Chondrocyte (in vitro differentiated cells): Measurements from ENCODE around the gene ZNF275. TPM values are rescaled to one million over a fixed set of nuclear protein-coding genes. Genes with fewer than 3 reads are reported as not detected.

ENCODE experiments used
- DNase-seq: peaks from one replicate; pipeline ENCODE4 v3.0.0; 2021; ENCODE audit warnings: mixed read lengths, low spot score
- H3K27ac Mint-ChIP-seq: one replicate; pipeline ENCODE4 v1.8.0; 2021; ENCODE audit warnings: mild to moderate bottlenecking, moderate library complexity, mixed read lengths; ENCODE audit not compliant: unreplicated experiment
- H3K27me3 Mint-ChIP-seq: 2 replicates; pipeline ENCODE4 v1.8.0; 2021; ENCODE audit warnings: low read depth, mixed read lengths
- H3K36me3 Mint-ChIP-seq: 2 replicates; pipeline ENCODE4 v1.8.0; 2021; ENCODE audit warnings: low read depth, mixed read lengths
- H3K4me1 Mint-ChIP-seq: 2 replicates; pipeline ENCODE4 v1.8.0; 2021; ENCODE audit warnings: low read depth, mild to moderate bottlenecking, mixed read lengths
- H3K4me3 Mint-ChIP-seq: one replicate; pipeline ENCODE4 v1.8.0; 2021; ENCODE audit warnings: mild to moderate bottlenecking, moderate library complexity, mixed read lengths; ENCODE audit not compliant: unreplicated experiment
- H3K9me3 Mint-ChIP-seq: 2 replicates; pipeline ENCODE4 v1.8.0; 2021; ENCODE audit warnings: low read depth, mixed read lengths
- CTCF ChIP-seq: fragments of 200-600 bp; sonication (generic); IDR thresholded peaks from 2 replicates; pipeline ENCODE4 v1.5.0; 2021; ENCODE audit warnings: antibody characterized with exemption, mild to moderate bottlenecking, moderate library complexity
- total RNA-seq: library from RNA; stranded (reverse); gene quantifications from 3 replicates; pipeline ENCODE4 v1.2.1, GENCODE V29; 2021

Gene ZNF275
- total RNA-seq, 1 donor from 2014 or later, result 19.8 TPM

DNA sequence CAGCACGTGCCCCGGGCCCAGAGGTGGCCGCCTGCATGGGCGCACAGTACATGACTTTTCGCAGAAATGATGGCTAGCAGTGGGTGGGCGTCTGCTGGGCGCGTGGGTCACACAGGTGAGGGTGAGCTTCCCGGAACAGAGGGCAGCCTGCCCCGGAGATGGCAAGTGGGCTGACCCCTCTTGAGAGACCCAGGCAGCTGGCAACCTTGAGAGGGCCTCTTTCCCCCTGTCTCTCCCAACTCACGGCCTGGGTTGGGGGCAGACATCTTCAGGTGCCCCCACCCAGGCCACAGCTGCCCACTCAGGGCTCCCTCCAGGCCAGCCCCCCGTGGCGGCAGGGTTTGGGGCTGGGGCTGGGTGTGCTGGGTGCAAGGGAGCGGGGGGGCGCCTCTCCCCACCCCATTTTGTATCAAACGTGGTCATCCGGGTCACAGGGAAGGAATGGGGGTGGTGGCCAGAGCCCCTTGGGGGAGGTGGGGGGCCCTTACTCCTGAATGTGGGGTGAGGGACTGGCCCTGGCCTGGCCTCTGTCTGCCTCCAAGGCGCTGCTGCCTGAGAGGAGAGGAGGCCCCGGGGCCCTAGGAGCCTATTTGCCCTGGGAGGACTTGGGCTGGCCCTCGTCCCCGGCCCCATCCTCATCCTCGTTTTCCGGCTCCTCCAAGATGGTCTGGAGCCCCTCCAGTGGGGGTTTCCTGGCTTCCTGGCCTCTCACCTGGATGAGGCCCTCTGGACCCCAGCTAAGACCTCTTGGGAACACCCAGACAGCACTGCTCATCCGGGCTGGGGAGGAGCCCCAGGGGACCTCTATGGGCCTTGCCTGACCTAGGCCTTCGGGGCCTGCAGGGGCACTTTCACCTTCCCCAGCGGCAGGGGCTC, 62.6 kb downstream of the ZNF275 start:
- H3K4me1 Mint-ChIP-seq, result no peaks in the 10 kb centered on the region
- H3K27ac Mint-ChIP-seq, result no peak overlapping the region
- TF ChIP-seq CTCF, result no peak
- no peak overlapping the region for H3K4me3 Mint-ChIP-seq
- peak; percentile 69 for DNase-seq
- H3K9me3 Mint-ChIP-seq, result peaks cover 5% of the 10 kb centered on the region
- H3K27me3 Mint-ChIP-seq, result peaks cover 7% of the 10 kb centered on the region
- no peaks in the 10 kb centered on the region for H3K36me3 Mint-ChIP-seq

GRCh38 chrX:153397256-153397960, 63.5 kb downstream of the ZNF275 start:
- Mint-ChIP-seq H3K9me3 (peaks cover 6% of the 10 kb centered on the region), H3K36me3 (no peaks in the 10 kb centered on the region), H3K4me1 (no peaks in the 10 kb centered on the region), H3K27me3 (peaks cover 7% of the 10 kb centered on the region), H3K27ac (no peak overlapping the region), H3K4me3 (no peak overlapping the region)
- no peak for TF ChIP-seq CTCF
- DNase-seq, result peak; percentile 58

- H3K4me3 Mint-ChIP-seq, result no peak overlapping the region
- no peaks in the 10 kb centered on the region for H3K4me1 Mint-ChIP-seq
- peaks cover 11% of the 10 kb centered on the region for H3K9me3 Mint-ChIP-seq
- H3K27me3 Mint-ChIP-seq, result peaks cover 13% of the 10 kb centered on the region
- H3K36me3 Mint-ChIP-seq, result no peaks in the 10 kb centered on the region
- H3K27ac Mint-ChIP-seq, result no peak overlapping the region
- no peak for TF ChIP-seq CTCF
- DNase-seq, result peak; percentile 72
Observed at GRCh38 chrX:153398275-153398960, 64.5 kb downstream of the ZNF275 start.

DNA sequence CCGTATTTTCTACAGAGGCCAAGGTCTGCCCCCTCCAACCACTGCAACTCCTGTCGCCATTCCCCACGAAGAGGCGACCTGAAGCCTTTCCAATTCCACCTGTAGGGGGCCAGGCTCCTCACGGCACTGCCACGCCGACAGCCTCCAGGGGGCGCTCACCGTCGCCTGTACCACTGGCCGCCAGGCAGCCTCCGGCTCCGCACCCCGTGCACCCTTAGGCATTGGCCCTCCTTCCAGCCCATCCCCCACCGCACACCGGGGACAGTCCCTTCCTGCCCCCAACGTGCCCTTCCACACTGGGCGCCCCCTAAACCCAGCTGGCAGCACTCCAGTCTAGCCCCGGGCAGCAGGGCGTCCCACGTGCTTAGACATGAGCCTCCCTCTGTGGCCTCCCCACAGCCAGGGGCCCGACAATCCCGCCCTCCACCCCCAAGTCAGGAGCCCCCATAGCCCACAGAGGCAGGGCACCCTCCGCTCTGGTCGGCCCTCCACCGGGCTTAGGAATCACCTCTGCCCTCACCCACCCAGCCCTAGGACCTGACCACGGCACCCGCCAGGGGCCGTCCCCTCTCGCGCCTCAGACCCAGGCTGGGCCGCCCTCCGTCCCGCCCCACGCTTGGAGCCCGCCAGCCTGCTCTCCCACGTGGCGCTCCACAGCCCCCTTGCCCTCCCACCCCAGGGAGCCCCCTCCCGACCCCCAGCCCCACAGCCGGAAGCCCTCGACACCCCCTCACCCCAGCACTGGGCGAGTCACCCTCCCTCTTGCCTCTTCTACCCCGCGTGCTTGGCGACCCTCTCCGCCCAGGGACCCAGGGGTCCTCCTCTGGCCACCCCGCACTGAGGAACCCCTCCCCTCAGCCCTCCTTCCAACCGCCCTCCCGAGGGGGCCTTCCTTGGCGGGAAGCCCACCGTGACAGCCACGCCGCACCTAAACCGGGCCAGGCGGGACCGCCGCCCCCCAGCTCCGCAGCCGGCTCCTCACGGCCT, 66.5 kb downstream of the ZNF275 start:
- no peaks in the 10 kb centered on the region for H3K36me3 Mint-ChIP-seq
- H3K27me3 Mint-ChIP-seq, result peaks cover 18% of the 10 kb centered on the region
- H3K4me1 Mint-ChIP-seq, result no peaks in the 10 kb centered on the region
- DNase-seq, result peak; percentile 82
- no peak overlapping the region for H3K4me3 Mint-ChIP-seq
- peaks cover 11% of the 10 kb centered on the region for H3K9me3 Mint-ChIP-seq
- H3K27ac Mint-ChIP-seq, result no peak overlapping the region
- TF ChIP-seq CTCF, result peak; percentile 80
